Metanephros (tissue), 2 donors: Measurements from ENCODE around the gene TREH. TPM values are rescaled to one million over a fixed set of nuclear protein-coding genes. Genes with fewer than 3 reads are reported as not detected.

Experiments
- small RNA-seq: library from RNA; depleted of rRNA; stranded (forward); fragments of <200 nt; gene quantifications from one replicate; pipeline ENCODE3, GENCODE V24; 2014; ENCODE audit warnings: low replicate concordance
- total RNA-seq: library from RNA; depleted of rRNA; stranded (reverse); fragments of >200 nt; gene quantifications from one replicate; pipeline ENCODE4 v1.2.3, GENCODE V29; 2014

The TREH gene
- total RNA-seq, result 2.0 TPM

DNA sequence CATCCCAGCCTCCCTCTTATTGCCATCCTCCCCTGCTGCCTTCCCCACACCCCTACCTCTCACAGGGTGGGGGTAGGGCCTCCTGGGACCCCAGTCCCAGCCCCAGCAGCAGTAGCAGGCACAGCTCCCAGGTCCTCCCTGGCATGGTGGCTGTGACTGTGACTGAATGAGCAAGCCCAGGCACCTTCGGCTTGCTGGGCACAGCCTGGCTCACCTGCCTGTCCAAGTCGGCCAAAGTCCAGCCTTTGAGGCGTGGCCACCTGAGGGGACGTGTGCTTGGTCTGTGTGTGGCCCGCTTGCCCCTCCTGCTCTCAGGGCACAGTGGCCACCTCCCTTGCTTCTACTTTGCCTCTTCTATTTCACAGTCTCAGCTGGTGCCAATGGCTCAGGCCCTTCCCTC is at the start of gene TREH:
TSS of gene TREH (minus strand) at position 168 of the 400 bp plus-strand sequence. CDS start at position 145, 23 bp downstream.

DNA sequence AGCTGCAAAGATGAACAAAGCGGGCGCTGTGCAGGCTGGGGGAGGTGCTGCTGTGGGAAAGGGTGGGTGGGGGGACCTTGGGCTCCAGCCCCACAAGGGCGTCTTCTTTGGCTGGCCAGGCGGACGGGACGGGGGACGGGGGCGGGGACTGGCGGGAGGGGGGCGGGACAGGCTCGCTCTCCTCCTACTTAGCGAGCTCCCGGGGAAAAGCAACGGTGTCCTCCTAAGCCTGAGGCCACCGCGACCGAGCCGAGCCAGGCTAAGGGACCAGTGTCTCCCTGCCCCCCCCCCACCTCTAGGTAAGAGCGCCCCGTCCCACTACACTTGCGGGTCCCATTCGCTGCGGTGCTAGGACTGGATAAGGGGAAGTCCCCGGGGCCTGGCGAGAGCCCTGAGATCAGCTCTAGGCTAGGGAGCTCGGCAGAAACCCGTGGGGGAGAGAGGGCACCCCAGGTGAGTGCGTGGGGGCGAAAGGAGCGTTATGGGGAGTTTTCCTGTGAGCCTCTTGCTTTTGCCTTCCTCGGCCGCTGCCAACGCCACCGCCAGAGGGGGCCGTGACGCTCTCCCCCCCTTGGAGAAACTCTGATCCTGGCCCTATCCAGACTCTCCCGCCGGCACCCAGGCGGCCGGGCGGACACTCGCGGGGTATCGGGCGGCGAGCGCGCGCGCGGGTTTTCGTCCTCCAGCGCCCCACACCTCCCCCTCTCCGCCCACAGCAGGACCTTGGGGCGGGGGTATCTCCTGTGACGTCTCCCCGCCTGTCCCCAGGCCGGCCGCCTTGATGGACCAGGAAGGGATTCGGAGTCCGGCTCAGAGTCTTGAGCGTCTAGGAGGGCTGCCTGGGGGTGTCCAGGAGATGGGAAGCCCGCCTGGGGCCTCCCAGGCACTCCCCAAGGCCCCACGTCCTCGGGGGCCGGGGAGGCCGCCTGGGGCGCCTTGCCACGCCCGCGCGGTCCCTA is 71.8 kb downstream of the TREH start, which contains the start of gene PHLDB1:
TSS of gene PHLDB1 (plus strand) at position 215 of the 959 bp plus-strand sequence. CDS start 6,222 bp downstream, outside the sequence.

Small RNAs within 50 kb of the gene (small RNA-seq; reads per million reads assigned to genes)
- gene RNU6-376P, result not detected

Other genes starting within 250 kb of the TREH start
- gene KMT2A, start 243.2 kb downstream of the TREH start, total RNA-seq, result 85.0 TPM
- gene TTC36, start 152.2 kb downstream of the TREH start, total RNA-seq, result 4.2 TPM
- gene TMEM25, start 148.5 kb downstream of the TREH start, total RNA-seq, result 27.9 TPM
- 24.8 TPM for gene IFT46, start 113.7 kb downstream of the TREH start, total RNA-seq
- 84.5 TPM for gene ARCN1, start 107.2 kb downstream of the TREH start, total RNA-seq
- gene PHLDB1, start 72.0 kb downstream of the TREH start, total RNA-seq, result 116 TPM
- gene DDX6, start 111.5 kb upstream of the TREH start, total RNA-seq, result 149 TPM
- gene CXCR5, start 204.2 kb upstream of the TREH start, total RNA-seq, result 0.06 TPM
- gene BCL9L, start 246.3 kb upstream of the TREH start, total RNA-seq, result 31.4 TPM